Uterus (tissue), 2 donors: Measurements from ENCODE around the gene RBM42.

Source experiments
- CTCF ChIP-seq, 4 experiments: fragments of 200-600 bp in 2 of 4; fragments of 450-650 bp in 2 of 4; sonication (generic) in 2 of 4; IDR thresholded peaks; one replicate each; pipeline ENCODE4 v1.5.1; 2016 to 2019; ENCODE audit warnings: antibody characterized with exemption in 4 of 4, mild to moderate bottlenecking in 2 of 4, moderate library complexity in 1 of 4
- POLR2A ChIP-seq, 2 donors: fragments of 450-650 bp; IDR thresholded peaks; one replicate each; pipeline ENCODE4 v1.6.1; 2016; ENCODE audit warnings: antibody characterized with exemption in 2 of 2, mild to moderate bottlenecking in 1 of 2, moderate library complexity in 1 of 2

- no peak for TF ChIP-seq CTCF (IDR thresholded peaks at IDR 0.05)
- TF ChIP-seq POLR2A (IDR thresholded peaks at IDR 0.05) = no peak
These were observed 33.1 kb downstream of the RBM42 start for GRCh38 chr19:35661995-35662340.
